ENCODE results near the gene CACNA1C.
A peak's percentile ranks its signal among the peaks of the same experiment; 100 is the strongest.

CACNA1C gene

DNA sequence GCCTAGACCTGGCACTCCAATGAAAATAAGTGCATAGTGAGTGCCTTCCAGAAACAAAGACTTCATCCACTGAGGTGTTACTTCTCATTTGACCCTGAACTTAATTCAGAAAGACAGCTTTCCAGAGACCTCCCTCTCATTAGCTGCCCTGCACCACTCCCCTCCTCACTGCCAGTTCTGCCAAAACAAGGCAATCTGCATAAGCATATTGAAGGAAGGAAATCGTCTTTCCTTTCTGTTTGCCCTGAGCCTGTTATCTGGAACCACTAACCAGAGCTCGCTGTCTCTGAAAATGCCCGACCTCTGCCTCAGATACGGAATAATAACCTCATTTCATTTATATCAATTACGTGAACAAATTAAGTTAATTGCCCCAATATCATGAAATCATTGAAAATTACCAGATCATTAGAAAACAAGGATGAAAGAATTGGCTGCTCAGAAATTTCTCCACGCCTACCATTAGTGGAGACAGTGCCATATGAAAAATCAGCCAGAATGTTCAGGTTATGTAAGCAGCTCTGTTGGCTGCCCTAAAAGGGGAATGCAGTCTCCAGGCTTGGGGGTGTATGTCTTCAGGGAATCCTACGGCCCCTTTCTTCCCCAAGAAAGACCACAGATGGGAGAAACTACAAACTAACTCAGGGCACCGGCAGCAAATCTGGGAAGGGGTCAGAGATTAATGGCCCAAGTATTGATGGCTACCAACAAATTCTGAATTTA, 592.1 kb downstream of the CACNA1C start:
- intact Hi-C loops (cut with DNase I): no loop called here
- peak in 16 of 42 donors; percentile 15 to 74 (median 34) for DNase-seq

DNA sequence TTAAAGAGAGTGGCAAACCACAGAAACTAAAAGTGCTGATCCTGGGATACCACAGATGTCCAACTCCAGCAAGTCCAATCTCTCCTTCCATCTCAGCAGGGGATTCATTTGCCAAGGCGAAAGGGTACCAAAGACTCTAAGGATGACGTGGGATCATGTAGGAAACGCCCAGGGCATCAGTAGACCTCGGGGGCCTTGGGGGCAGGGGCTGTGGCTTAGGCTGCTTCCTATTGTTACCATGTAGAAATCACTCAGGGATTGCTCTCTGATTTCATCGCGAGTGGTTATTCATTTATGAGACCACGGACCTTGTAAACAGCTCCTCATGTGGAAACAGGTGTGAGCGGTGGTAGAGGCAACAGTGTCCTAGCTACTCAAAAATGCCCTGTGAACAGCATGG, 592.7 kb downstream of the CACNA1C start:
- DNase-seq: peak in 3 of 42 donors; percentile 7 to 9 (median 8)
- intact Hi-C loops (cut with DNase I): no loop called here

DNA sequence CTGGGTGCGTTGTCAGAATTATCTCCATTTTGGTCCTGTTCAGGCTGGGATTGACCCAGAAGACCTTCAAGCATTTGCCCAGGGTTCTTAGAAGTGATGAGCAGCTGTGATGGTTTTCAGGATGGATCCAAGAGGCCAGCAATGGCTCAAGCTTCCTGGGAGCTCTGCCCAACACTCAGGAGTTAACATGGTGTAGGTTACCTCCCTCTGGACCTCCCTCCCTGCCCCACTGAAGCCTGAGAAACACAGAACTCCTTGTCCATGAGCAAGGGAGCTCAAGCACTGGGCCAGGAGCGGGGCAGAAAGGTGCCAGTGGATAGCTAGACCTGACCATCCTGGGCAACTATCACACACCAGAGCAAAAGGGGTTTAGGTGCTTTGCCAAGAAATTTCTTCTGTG, 593.6 kb downstream of the CACNA1C start:
- intact Hi-C loops (cut with DNase I): no loop called here
- DNase-seq: peak in 3 of 42 donors; percentile 7 to 25 (median 9)

DNA sequence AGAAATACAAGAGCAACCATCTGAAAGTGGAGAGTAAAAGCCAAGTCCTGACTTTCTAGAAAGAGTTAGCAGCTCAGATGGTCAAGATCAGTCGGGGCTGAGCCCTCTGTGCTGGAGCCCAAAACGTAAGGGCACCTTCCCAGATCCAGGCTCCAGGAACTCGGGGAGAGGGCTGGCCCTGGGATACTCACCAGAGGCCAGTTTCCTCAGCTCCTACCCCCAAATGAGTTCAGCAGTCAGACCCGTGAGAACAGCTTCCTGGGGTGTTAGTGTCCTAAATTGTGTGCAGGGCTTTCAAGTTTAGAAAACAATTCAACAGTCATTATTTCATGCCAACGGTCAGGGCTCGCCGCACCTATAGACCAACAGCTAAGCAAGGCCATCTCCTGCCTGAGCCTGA, 594.4 kb downstream of the CACNA1C start:
- DNase-seq: peak in 1 of 42 donors; percentile 17
- intact Hi-C loops (cut with DNase I): no loop called here

DNA sequence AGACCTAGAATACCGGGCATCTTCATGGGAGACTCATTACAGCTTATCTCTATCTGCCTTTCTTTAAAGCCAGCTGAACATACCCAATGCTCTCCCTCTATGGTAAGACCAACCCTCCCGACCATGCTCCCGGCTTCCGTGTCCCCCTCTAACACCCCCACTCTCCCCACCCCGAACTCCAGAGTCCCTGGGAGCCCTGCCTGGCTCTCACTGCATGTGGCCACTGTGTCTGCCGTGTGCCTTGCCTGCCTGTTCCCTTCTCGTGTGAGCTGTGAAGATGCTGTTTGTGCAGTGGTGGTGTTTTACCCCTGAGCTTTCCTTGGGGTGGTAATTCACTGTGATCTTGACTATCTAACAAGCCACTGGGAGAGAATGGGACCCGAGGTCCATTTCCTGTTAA, 595.6 kb downstream of the CACNA1C start:
- intact Hi-C loops (cut with DNase I): no loop called here
- peak in 2 of 42 donors; percentile 13 to 20 for DNase-seq

DNA sequence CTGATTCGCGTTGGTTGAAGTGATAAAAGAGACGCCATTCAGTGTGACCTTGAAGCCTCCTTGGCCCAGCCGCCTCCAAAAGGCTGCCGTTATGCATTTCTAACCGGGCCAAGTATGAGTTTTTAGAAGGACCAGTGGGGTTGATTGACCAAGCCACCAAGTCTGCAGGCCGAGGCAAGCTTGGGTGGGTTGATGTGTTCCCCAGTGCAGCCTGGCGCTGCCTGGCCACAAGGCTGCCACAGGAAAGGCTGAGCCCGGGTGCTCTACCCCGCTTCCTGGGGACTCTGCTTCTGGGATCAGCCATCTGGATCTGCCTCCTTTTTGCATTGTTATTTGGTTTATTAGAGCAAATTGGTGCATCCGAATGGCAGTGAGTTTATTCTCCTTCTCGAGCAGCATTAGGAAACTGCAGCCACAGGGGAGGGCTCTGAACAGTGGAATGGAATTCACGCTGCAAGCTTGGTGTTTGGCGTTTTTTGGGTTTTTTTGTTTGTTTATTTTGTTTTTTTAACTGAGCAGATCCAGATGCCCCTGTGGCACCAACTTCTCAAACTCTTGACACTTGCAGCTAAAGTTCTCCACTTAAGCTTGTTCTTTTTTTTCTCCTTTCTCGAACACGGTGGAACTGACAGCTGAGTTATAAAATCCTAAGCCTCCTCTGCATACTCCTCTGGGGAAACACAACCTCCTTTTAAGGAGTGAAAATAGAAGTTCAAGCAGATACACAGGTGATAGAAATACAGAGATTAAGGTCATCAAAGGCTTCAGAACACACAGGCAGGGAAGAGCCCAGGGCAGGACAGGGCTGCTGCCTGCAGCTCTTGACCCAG, 596.6 kb downstream of the CACNA1C start:
- peak in 8 of 42 donors; percentile 7 to 53 (median 30) for DNase-seq
- intact Hi-C loops (cut with DNase I): no loop called here

DNA sequence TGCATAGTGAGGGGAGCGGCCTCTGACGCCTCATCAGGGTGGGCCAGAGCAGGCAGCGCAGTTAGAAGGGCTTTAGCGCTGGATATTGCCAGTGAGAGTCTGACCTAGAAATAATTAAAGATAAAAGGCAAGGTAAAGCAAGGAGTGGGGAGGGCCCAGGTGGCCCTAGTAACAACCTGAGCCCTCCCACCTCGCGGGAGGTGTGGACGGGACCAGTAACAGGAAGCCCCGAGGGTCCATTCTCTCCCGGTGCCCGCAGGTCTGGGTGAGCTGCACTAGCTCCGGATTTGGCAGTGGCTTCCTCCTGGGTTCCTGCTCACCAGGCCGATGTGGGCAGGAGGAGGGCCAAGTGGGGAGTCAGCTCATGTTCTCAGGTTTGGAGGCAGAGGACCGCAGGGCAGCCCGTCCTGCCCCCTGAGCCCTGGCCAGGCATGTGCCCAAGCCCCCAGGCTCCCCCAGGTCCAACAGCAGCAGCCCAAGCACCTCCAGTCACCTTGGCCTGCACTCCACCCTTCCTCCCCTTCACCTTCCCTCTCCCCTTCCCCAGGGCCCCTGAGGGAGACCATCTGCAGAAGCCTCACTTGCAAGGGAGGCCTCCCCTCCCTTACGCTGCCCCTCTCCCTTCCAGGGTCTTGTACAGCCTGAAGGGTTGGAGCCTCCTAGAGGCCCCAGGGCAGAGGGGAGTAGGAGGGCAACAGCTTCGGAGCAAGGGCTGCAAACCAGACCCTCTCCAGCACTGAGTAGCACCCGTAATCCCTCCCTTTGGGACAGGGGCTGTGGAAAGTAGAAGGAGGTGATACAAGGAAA, 597.7 kb downstream of the CACNA1C start:
- intact Hi-C loops (cut with DNase I): no loop called here
- peak in 4 of 42 donors; percentile 2 to 30 (median 22) for DNase-seq

DNA sequence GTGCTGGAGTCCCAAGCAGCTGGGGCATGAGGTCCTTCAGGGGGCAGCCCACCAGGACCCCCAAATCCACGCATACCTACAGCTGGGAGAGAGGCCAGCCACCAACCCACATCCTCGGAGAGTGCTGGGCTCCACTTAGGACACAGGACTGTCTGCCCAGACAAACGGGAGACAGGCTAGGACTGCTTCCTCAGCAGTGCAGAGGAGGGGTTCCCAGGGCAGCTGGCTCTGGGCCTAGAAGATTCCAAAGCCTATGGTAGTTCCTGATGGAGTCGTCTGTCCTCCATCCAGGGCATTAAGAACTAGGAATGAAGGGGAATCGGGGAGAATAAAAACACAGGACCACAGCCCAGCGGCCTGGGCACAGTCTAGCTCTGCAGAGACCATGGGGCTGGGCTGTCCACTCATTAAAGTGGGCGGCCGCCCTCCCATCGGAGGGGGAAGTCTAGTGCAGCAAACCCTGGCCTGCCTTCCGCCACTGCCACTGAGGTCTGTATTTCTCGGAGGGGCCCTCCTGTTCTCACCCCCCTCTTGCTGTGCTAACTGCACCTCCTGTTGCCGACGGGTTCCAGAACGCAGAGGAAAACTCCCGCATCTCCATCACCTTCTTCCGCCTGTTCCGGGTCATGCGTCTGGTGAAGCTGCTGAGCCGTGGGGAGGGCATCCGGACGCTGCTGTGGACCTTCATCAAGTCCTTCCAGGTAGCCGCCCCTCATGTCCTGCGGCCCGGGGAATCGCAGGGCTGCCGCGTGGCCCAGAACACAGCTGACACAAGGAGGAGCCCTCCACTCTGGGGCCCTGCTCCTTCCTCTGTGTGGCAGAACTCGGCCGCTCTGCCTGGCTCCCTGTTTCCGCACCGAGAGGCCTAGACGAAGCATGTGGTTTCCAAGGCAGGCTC, 598.5 kb downstream of the CACNA1C start:
- intact Hi-C loops (cut with DNase I): no loop called here
- peak in 5 of 42 donors; percentile 9 to 24 (median 21) for DNase-seq

DNA sequence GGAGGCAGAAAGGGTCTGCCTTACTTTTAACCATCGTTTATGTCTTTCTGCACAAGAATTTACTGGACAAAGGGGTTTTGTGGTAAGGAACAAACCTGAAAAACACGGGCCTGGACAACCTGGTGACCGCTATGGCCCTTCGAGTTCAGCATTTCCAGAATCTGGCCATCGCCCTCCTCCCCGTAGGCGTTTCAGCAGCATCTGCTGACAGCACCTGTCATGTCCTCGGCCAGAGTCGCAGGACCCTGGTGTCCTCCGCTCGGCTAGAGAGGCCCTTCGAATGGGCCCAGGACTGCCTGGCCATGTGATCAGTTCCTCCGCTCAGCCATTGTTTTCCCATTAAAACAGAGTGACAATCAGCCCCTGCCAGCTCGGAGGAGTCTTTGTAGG, 599.2 kb downstream of the CACNA1C start:
- intact Hi-C loops (cut with DNase I): no loop called here
- peak in 2 of 42 donors; percentile 9 to 15 for DNase-seq

DNA sequence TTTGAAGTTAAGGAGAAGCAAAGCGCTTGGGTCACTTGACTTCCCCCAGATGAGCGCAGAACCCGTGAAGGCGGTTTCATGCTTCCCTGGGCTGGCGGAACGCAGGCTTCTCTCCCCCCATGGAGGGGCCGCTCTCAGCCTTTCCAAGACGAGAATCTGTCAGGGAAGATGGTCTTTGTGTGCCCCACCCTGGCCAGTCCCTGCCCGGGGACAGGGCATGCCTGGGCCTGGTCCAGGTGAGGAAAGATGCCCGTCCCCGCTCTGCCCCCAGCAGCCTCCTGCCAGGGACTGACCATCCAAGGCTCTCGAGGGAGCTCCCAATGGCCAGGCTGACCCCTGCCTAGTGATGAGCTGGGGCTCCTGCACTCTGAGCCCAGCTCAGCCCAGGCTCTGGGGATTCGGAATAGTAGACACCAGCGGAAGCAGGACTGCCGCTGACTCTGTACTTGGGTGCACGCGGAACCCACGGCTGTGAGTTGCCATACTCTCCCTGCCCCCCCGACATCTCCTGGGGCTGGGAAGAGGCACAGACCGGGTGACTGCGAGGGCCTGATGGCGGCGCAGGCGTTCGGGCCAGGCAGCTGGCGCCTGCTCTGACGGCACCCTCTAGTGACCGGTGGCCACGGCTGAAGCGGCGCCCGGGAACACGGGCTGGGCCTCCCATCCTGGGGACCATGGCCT, 599.8 kb downstream of the CACNA1C start:
- DNase-seq: peak in 5 of 42 donors; percentile 7 to 26 (median 14)
- intact Hi-C loops (cut with DNase I): no loop called here

DNA sequence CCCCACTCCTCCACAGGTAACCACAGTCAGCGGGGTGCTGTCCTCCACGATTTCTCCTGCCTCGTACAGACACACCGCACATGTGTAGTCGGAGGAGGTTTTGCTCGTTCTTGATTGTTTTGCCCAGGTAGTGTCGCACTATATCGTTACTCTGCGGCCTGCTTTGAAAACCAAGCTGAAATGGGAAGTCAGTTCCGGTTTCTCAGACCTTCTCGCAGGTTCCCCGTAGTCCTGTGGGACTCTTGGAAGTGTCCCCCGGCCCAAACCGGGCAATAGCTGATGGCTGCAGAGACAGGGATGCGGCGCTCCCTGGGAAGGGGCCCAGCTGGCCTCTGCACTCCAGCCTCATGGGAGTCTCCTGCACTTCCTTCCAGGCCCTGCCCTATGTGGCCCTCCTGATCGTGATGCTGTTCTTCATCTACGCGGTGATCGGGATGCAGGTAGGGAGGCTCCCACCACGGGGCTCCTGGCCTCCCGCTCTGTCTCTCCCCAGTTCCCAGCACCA, 600.7 kb downstream of the CACNA1C start:
- DNase-seq: peak in 3 of 42 donors; percentile 3 to 15 (median 5)
- intact Hi-C loops (cut with DNase I): no loop called here

DNA sequence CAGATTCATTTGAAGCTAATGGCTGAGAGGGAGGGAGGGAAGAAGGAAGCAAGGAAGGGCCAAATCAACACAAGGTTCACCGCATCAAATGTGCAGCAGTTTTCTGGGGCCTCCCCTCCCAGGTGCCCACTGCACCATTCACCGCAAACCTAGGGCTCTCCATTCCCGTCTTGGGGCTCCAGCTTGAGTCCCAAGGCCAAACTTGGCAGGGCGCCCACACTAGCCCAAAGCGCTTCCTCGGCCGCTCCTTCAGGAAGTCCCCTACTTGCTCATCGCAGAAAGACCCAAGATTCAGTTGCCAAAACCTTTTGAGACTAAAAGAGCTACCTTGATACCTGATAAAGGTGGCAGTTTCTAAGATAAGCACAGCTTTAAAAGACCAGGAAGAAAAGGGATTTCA, 601.5 kb downstream of the CACNA1C start:
- intact Hi-C loops (cut with DNase I): no loop called here

DNA sequence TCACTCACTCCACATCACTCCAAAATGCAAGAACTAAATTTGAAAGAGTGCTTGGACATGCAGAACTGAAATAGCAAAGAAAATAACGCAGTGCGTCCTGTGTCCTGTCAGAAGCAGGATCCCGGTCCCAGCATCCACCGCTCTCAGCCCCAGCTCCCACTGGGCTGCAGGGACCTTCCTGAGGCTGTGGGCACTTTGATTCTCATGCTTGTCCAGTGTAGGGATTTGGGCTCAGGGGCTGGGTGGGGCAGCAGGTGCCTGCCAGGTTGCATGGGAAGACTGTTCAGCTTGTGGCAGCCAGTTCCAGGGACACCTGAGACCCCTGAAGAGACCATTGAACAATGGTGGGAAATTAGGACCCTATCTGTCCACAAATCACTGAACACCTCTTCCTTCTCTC, 602.0 kb downstream of the CACNA1C start:
- intact Hi-C loops (cut with DNase I): no loop called here
- DNase-seq: peak in 2 of 42 donors; percentile 2 to 4

More for the DNA sequence above, 601.5 kb downstream of the CACNA1C start:
- DNase-seq: peak in 5 of 42 donors; percentile 7 to 31 (median 17)

DNA sequence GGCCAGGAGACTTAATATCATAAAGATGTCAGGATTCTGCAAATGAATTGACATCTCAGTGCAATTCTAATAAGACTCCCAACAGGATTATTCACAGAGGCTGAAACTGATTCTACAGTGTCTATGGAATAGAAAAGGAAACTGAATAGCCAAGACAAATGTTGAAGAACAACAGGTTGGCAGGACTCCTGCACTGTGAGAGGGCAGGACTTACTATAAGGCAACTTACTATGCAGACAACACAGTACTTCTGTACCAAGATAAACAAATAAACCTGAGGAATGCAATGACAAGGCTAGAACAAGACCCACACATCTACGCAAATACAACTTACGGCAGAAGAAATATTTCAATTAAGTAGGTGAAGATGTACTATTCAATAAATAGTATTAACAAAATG, 609.7 kb downstream of the CACNA1C start:
- no peak for DNase-seq
- intact Hi-C loops (cut with DNase I): no loop called here

DNA sequence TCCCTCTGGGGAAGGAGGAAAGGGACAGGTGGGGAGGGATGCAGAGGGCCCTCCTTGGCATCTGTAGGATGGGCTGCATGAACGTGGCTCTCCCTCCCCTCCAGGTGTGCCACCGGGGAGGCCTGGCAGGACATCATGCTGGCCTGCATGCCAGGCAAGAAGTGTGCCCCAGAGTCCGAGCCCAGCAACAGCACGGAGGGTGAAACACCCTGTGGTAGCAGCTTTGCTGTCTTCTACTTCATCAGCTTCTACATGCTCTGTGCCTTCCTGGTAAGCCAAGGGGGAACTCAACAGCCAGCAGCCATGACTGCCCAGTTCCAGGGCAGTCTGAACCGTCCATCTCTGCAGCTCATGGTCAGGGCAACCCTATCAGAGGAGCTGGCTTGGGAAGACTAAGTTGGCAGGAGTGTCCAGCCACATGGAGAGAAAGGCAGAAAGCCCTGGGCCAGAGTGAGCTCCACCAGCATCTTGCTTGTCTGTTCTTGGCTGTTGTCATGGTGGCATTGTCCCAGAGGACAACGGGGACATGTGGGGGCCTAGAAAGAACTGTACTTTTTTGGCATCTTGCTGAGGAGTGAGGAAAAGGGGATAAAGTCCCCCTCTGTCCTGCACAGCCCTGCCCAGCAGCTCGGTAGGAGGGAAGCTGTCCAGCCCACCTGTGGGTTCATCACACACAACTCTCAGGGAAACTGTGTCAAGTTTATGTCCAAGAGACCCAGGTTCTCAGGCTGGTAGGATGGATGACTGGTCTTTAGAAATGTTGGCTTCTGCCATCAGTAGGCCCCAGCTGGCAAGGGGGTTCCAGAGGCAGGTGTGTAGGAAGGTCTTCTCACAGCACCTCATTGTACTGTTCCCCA, 612.2 kb downstream of the CACNA1C start:
- DNase-seq: peak in 6 of 42 donors; percentile 2 to 18 (median 5)
- intact Hi-C loops (cut with DNase I): no loop called here

DNA sequence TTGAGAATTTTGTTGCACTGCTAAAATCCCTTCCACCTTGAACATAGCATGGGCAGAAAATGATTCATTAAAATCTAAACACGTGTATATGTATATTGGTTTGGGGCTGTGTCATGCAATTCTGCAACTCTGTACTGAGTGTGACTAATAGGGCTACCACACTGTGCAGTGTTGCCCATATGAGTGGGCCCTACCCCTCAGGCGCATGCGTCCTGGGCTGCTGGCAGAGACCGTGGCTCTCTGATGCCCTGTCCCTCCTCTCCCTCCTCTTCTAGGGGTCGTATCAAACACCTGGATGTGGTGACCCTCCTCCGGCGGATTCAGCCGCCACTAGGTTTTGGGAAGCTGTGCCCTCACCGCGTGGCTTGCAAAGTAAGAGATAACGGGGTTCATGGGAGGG, 613.6 kb downstream of the CACNA1C start:
- intact Hi-C loops (cut with DNase I): no loop called here
- DNase-seq: peak in 4 of 42 donors; percentile 1 to 12 (median 3)

DNA sequence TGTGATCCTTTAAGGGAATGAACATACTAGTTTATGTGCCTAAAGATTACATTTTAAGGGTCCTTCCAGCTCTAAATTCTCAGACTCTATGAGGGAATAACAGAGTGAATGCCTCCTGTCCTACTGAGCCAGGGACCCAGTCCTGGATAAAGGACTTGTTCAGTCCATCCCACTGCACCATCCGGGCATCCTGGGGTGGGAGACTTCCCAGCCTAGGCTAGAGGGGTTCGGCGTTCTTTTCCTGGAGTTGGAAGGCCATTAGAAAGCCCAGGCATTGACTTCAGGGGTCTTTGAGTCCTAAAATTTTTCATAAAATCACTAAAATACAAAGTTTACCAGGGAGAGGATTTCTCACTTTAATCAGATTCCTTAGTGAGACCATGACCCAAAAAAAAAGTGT, 614.1 kb downstream of the CACNA1C start:
- intact Hi-C loops (cut with DNase I): no loop called here
- DNase-seq: peak in 5 of 42 donors; percentile 2 to 11 (median 4)

All from head of caudate nucleus (tissue), 42 donors.